H1 (cell line): ENCODE data around the gene CSRP1. TPM values are rescaled to one million over a fixed set of nuclear protein-coding genes. Genes with fewer than 3 reads are reported as not detected.

Source experiments
- CTBP2 ChIP-seq: IDR thresholded peaks from 2 replicates; pipeline ENCODE4 v1.7.0; 2011; ENCODE audit warnings: borderline replicate concordance, mild to moderate bottlenecking, moderate library complexity, mixed read lengths, low read length; ENCODE audit not compliant: insufficient read depth, insufficient read length
- GABPA ChIP-seq: IDR thresholded peaks from 2 replicates; pipeline ENCODE4 v1.6.1; 2011; ENCODE audit warnings: mild to moderate bottlenecking, low read length, moderate library complexity, borderline replicate concordance; ENCODE audit not compliant: insufficient read depth
- JUND ChIP-seq: IDR thresholded peaks from 2 replicates; pipeline ENCODE4 v1.6.1; 2011; ENCODE audit warnings: mild to moderate bottlenecking, improper control_type of control experiment, low read length
- RFX5 ChIP-seq: IDR thresholded peaks from 2 replicates; pipeline ENCODE4 v1.6.1; 2011; ENCODE audit warnings: low read depth, low read length, improper control_type of control experiment, borderline replicate concordance
- SRF ChIP-seq: IDR thresholded peaks from 2 replicates; pipeline ENCODE4 v1.6.1; 2011; ENCODE audit warnings: mild to moderate bottlenecking, low read depth, low read length, moderate library complexity
- polyA plus RNA-seq, 7 experiments: library from polyadenylated mRNA; depleted of rRNA in 3 of 7; stranded (reverse) in 5 of 7; unstranded in 2 of 7; fragments of >200 nt in 5 of 7; fragments of 200-250 nt in 2 of 7; gene quantifications; 1 replicate in 5 of 7; 2 replicates in 1 of 7; 4 replicates in 1 of 7; pipeline versions ENCODE4 v1.2.1 to v1.2.3, GENCODE V29; 2011 to 2013; ENCODE audit warnings: missing spikeins in 2 of 7, mixed read lengths in 2 of 7
- total RNA-seq: library from RNA; stranded (reverse); fragmentation: NEBNext Ultra II Directional; extraction: Animal tissue kit (Norgen Biotek cat#: 25700); gene quantifications from 2 replicates; pipeline ENCODE4 v1.2.1, GENCODE V29; 2021

CSRP1 gene
- total and polyA plus RNA-seq, 2 of the 8 experiments (the other 6 are each of a cell fraction or from before 2014, with no cell fraction given), result 14.2 to 22.3 TPM

GRCh38 chr1:201516511-201517127, 9.7 kb upstream of the CSRP1 start (continued):
- TF ChIP-seq RFX5 (no peak), CTBP2 (no peak), JUND (no peak), GABPA (no peak), SRF (no peak)
